ENCODE data around the gene PARP12.

The PARP12 gene

DNA sequence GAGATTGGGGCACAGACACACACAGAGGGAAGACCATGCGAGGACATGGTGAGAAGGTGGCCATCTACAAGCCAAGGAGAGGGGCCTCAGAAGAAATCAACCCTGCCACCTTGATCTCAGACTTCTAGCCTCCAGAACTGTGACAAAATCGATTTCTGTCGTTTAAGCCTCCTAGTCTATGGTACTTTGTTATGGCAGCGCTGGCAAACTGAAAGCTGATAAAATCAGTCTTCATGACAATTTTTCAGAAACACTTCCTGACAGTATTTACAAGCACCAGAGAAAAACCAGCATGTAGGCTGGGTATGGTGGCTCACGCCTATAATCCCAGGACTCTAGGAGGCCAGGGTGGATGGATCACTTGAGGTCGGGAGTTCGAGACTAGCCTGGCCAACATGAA is 4.2 kb downstream of the PARP12 start:
- H3K27me3 ChIP-seq (replicated peaks; ENCODE audit: control insufficient read depth, insufficient read depth, low read length): no peaks in the 10 kb centered on the region
- no peak for DNase-seq (ENCODE audit: low read depth)
- H3K9ac ChIP-seq (ENCODE audit: low read length): no peak overlapping the region
- no peaks in the 10 kb centered on the region for H3K9me3 ChIP-seq (ENCODE audit: control insufficient read depth, low read length)
- H3K4me3 ChIP-seq (ENCODE audit: low read length): no peak overlapping the region
- H3K36me3 ChIP-seq (ENCODE audit: control insufficient read depth, insufficient read depth, low read length, severe bottlenecking): peaks cover 11% of the 10 kb centered on the region
- H3K4me1 ChIP-seq (ENCODE audit: control insufficient read depth, insufficient read depth, low read length): peaks cover 24% of the 10 kb centered on the region

DNA sequence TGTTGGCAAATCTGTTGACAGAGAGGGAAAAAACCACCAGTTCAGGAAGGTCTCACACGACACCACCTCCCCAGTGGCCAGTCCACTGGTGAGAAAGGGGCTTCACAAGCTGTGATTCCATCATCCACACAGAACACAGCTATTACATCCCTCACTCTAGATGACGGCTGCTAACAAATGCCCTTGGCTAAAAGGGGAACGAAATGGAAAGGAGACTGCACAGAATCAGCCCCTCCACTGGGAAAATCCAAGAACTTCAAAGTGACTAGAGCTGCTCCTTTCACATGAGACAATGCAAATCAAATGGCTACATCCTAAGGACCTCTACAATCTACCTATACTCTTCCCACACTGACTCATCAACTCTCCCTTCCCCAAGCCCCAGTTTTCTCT is 5.6 kb downstream of the PARP12 start:
- Histone ChIP-seq H3K4me3 (ENCODE audit: low read length) (no peak overlapping the region), H3K9ac (ENCODE audit: low read length) (no peak overlapping the region), H3K36me3 (ENCODE audit: control insufficient read depth, insufficient read depth, low read length, severe bottlenecking) (peaks cover 13% of the 10 kb centered on the region), H3K27me3 (replicated peaks; ENCODE audit: control insufficient read depth, insufficient read depth, low read length) (no peaks in the 10 kb centered on the region), H3K4me1 (ENCODE audit: control insufficient read depth, insufficient read depth, low read length) (peaks cover 24% of the 10 kb centered on the region), H3K9me3 (ENCODE audit: control insufficient read depth, low read length) (no peaks in the 10 kb centered on the region)
- no peak for DNase-seq (ENCODE audit: low read depth)

DNA sequence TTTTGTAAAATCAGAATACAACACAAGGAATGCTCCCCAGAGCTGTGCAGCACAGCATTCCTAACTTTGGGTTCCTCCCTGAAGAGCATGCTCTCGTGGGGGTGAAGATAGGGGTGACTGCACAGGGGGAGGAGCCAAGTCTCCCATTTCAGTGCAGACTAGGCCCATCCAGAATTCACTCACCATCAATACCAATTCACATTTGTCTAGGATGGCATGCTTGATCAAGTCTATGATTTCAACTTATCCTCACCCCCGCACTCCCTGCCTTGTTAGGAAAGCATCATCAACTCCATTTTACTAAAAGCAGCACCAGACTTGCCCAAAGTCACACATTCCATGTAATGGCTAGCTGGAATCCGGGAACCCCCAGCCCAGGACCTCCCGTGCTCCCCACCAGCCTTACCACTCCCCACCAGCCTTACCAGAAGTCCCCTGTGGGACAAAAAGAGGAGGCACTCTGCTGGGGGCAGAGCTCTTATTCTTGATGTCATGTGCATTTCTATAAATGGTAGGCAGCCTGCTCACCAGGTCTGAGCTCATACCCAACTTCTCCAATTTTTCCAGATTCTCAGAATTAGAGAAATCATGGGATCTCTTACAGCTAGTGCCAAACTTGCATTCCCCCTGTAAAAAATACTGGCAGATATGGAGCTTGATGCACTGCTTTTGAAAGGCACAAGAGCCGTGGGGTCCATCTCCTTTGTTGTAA is 6.2 kb downstream of the PARP12 start:
- Histone ChIP-seq H3K36me3 (ENCODE audit: control insufficient read depth, insufficient read depth, low read length, severe bottlenecking) (peaks cover 13% of the 10 kb centered on the region), H3K9ac (ENCODE audit: low read length) (no peak overlapping the region), H3K4me1 (ENCODE audit: control insufficient read depth, insufficient read depth, low read length) (peaks cover 24% of the 10 kb centered on the region), H3K27me3 (replicated peaks; ENCODE audit: control insufficient read depth, insufficient read depth, low read length) (no peaks in the 10 kb centered on the region), H3K9me3 (ENCODE audit: control insufficient read depth, low read length) (no peaks in the 10 kb centered on the region), H3K4me3 (ENCODE audit: low read length) (no peak overlapping the region)
- no peak for DNase-seq (ENCODE audit: low read depth)

DNA sequence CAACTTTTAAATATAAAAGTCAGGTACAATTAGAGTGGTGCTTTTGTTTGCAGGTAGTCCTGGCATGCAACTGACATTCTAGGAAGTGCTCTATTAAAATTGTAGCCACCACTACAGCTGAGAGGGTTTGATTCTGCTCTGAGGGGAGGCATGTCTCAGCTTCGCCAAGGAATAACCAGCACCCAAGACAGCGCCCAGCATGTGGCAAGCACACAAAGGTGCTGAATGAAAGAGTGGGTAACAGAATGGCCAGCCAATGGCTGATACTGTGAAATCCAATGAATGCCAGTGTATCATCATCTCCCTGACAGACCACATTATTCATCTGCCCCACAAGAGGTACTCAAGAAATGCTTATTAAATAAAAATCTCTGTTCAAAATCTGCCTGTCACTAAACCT is 6.9 kb downstream of the PARP12 start:
- Histone ChIP-seq H3K4me1 (ENCODE audit: control insufficient read depth, insufficient read depth, low read length) (peaks cover 19% of the 10 kb centered on the region), H3K27me3 (replicated peaks; ENCODE audit: control insufficient read depth, insufficient read depth, low read length) (no peaks in the 10 kb centered on the region), H3K9me3 (ENCODE audit: control insufficient read depth, low read length) (no peaks in the 10 kb centered on the region), H3K9ac (ENCODE audit: low read length) (no peak overlapping the region), H3K36me3 (ENCODE audit: control insufficient read depth, insufficient read depth, low read length, severe bottlenecking) (peaks cover 13% of the 10 kb centered on the region), H3K4me3 (ENCODE audit: low read length) (no peak overlapping the region)
- DNase-seq (ENCODE audit: low read depth): no peak

DNA sequence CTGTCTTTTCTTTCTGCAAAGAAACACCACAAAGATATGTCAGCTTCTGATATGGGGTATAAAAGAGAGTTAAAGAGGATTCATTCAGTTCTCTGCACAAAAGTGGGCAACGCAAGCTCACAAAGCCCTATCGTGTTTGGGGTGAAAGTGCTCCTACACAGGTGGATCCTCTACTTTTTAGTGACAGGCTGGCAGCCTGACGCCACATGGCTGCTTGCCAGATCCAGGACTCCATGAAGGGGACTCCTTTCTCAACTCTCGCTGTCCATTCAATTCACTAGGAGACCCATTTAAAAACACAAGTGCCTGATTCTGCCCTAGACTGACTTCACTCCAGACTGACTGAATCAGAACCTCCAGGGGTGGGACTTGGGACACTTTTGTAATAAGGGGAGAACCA is 8.0 kb downstream of the PARP12 start:
- Histone ChIP-seq H3K9me3 (ENCODE audit: control insufficient read depth, low read length) (no peaks in the 10 kb centered on the region), H3K4me3 (ENCODE audit: low read length) (no peak overlapping the region), H3K9ac (ENCODE audit: low read length) (no peak overlapping the region), H3K36me3 (ENCODE audit: control insufficient read depth, insufficient read depth, low read length, severe bottlenecking) (peaks cover 13% of the 10 kb centered on the region), H3K27me3 (replicated peaks; ENCODE audit: control insufficient read depth, insufficient read depth, low read length) (no peaks in the 10 kb centered on the region), H3K4me1 (ENCODE audit: control insufficient read depth, insufficient read depth, low read length) (peaks cover 8% of the 10 kb centered on the region)
- no peak for DNase-seq (ENCODE audit: low read depth)

DNA sequence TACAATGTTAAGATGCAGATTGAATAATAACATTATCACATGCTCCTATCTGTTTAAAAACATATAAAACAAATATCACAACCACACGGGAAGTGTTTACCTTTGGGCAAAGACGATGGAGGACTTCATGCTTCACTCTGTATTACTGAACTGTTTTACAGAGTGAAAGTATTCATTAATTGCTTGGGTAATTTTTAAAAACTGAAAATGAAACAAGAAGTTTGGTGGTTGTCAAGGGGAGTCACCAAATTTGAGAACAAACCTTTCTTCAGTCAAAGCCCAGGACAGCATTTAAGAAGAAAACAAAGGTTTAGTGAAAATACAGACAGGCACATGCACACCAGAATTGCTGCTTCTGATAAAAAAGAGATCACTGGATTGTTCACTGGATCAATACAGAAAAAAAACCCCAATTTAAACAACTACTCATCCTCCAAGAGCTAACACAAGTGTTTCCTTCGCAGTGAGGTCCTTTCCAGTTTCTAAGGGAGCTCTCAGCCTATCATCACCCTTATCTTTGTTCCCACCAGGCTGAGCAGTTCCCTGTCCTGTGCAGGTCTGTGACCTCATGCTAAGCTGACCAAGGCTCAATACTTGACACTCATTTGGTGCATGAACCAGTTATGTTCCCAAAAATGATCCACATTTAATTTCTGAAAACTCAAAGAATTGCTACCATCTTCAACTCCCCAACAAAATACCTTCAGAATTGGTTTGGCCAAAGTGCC is 8.8 kb downstream of the PARP12 start:
- Histone ChIP-seq H3K9me3 (ENCODE audit: control insufficient read depth, low read length) (no peaks in the 10 kb centered on the region), H3K4me3 (ENCODE audit: low read length) (no peak overlapping the region), H3K36me3 (ENCODE audit: control insufficient read depth, insufficient read depth, low read length, severe bottlenecking) (peaks cover 13% of the 10 kb centered on the region), H3K9ac (ENCODE audit: low read length) (no peak overlapping the region), H3K27me3 (replicated peaks; ENCODE audit: control insufficient read depth, insufficient read depth, low read length) (no peaks in the 10 kb centered on the region), H3K4me1 (ENCODE audit: control insufficient read depth, insufficient read depth, low read length) (peaks cover 5% of the 10 kb centered on the region)
- no peak for DNase-seq (ENCODE audit: low read depth)

DNA sequence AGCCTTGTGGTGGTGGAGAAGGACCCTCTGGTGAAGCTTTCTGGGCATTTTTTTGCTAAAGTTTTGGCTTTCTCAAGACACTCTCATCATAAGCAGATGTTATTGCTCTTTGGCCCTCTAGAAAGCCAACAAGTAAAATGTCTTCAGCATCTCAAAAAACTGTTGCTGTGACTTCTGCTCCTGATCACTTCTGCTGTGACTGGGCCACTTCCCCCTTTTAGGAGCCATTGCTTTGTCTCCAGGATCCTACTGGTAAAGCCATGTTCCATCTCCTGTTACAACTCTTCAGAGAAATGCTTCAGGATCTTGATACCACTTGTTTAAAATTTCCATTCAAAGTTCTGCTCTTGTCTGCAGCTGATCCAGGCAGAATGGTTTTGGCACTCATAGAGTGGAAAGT is 10.9 kb downstream of the PARP12 start:
- Histone ChIP-seq H3K36me3 (ENCODE audit: control insufficient read depth, insufficient read depth, low read length, severe bottlenecking) (peaks cover 10% of the 10 kb centered on the region), H3K9me3 (ENCODE audit: control insufficient read depth, low read length) (no peaks in the 10 kb centered on the region), H3K9ac (ENCODE audit: low read length) (no peak overlapping the region), H3K4me3 (ENCODE audit: low read length) (no peak overlapping the region), H3K4me1 (ENCODE audit: control insufficient read depth, insufficient read depth, low read length) (peaks cover 4% of the 10 kb centered on the region), H3K27me3 (replicated peaks; ENCODE audit: control insufficient read depth, insufficient read depth, low read length) (no peaks in the 10 kb centered on the region)
- DNase-seq (ENCODE audit: low read depth): no peak

DNA sequence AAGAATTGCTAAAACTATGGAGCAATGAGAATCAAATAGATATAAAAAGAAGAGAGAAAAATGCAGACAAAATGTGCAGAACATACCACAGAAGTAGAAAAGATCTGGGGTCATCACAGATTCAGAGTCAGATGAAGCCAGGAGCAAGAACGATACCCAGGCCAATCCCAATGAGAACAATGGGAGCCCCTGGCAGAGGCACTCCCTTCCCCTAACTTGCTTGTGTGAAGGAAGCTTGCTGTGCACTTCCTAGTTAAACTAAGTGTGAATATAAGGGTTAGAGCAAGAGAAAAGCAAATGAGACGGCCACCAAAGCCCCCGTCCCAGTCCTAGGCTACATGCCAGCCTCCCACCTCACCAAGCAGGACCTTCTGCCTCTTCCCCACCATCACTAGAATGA is 12.7 kb downstream of the PARP12 start:
- Histone ChIP-seq H3K27me3 (replicated peaks; ENCODE audit: control insufficient read depth, insufficient read depth, low read length) (no peaks in the 10 kb centered on the region), H3K9ac (ENCODE audit: low read length) (no peak overlapping the region), H3K4me3 (ENCODE audit: low read length) (no peak overlapping the region), H3K9me3 (ENCODE audit: control insufficient read depth, low read length) (no peaks in the 10 kb centered on the region), H3K4me1 (ENCODE audit: control insufficient read depth, insufficient read depth, low read length) (peaks cover 13% of the 10 kb centered on the region), H3K36me3 (ENCODE audit: control insufficient read depth, insufficient read depth, low read length, severe bottlenecking) (peaks cover 18% of the 10 kb centered on the region)
- no peak for DNase-seq (ENCODE audit: low read depth)

DNA sequence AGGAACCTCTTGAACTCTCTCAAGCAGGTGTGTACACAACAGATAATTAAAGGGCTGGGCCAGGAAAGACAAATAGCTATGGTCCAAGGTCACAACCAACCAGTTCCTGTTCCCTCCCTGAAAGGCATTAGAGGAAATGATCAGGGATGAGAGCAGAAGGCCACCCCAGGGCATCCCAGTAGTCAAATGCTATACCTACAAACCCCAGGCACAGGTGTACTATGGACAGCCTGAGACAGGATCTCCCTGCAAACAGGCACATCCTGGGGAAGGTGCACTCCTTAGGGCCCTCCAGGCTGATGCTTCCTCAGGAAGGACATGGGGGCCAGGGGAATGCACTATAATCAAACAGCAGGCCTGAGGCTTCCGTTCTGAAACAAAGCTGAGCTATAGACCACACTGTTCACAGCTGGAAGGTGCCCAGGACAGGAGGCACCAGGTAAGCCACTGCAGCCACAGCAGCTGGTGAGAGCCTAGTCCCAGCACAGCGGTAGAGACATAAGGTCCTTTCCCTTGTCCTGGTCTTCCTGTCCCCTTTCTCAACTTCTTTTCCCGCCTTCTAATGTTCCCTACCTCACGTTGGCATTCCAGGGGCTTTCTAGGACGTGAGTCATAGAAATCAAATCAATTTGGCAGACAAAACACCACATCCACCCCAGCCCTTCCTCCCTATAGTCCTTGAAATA is 13.3 kb downstream of the PARP12 start:
- Histone ChIP-seq H3K9ac (ENCODE audit: low read length) (no peak overlapping the region), H3K4me3 (ENCODE audit: low read length) (no peak overlapping the region), H3K27me3 (replicated peaks; ENCODE audit: control insufficient read depth, insufficient read depth, low read length) (no peaks in the 10 kb centered on the region), H3K36me3 (ENCODE audit: control insufficient read depth, insufficient read depth, low read length, severe bottlenecking) (peaks cover 18% of the 10 kb centered on the region), H3K4me1 (ENCODE audit: control insufficient read depth, insufficient read depth, low read length) (peaks cover 13% of the 10 kb centered on the region), H3K9me3 (ENCODE audit: control insufficient read depth, low read length) (no peaks in the 10 kb centered on the region)
- no peak for DNase-seq (ENCODE audit: low read depth)

DNA sequence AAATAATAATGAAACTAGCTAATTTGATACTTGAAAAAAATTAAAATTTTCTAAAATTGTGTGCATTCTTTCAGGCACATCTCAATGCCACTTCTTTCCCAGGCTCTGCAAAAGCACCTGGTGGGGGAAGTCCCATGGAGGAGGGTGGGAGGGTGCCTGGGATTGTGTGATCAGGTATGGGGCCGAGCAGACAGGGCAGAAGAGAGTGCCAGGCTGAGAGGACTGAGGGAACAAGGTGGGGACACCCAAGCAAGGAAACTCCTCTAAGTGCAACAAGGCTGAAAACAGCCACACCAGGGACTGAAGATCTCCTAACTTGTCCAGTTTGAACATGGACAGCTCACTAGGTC is 13.8 kb downstream of the PARP12 start:
- Histone ChIP-seq H3K9me3 (ENCODE audit: control insufficient read depth, low read length) (no peaks in the 10 kb centered on the region), H3K36me3 (ENCODE audit: control insufficient read depth, insufficient read depth, low read length, severe bottlenecking) (peaks cover 14% of the 10 kb centered on the region), H3K4me1 (ENCODE audit: control insufficient read depth, insufficient read depth, low read length) (peaks cover 13% of the 10 kb centered on the region), H3K27me3 (replicated peaks; ENCODE audit: control insufficient read depth, insufficient read depth, low read length) (no peaks in the 10 kb centered on the region), H3K4me3 (ENCODE audit: low read length) (no peak overlapping the region), H3K9ac (ENCODE audit: low read length) (no peak overlapping the region)
- no peak for DNase-seq (ENCODE audit: low read depth)

DNA sequence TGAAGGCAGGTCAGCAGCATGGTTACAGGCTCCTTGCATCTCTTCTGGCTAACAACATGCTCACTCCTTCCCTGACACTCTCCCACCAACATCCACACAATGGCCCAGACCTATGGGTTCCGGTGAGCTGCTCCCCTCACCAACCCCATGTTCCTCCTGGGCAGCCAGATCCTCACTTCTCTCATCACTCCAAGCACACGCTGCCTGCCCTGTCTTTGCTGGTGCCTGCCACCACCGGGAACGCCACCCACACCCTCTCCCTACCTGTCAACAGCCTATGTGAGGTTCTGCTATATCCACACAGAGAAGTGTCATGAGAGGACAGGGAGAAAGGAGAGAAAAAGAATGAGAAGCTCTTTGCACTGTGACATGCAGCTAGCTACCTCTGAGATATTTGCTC is 14.6 kb downstream of the PARP12 start:
- no peak overlapping the region for H3K4me3 ChIP-seq (ENCODE audit: low read length)

More for the DNA sequence above, 14.6 kb downstream of the PARP12 start:
- peaks cover 13% of the 10 kb centered on the region for H3K4me1 ChIP-seq (ENCODE audit: control insufficient read depth, insufficient read depth, low read length)
- no peak for DNase-seq (ENCODE audit: low read depth)
- H3K27me3 ChIP-seq (replicated peaks; ENCODE audit: control insufficient read depth, insufficient read depth, low read length): no peaks in the 10 kb centered on the region
- H3K9ac ChIP-seq (ENCODE audit: low read length): no peak overlapping the region
- peaks cover 10% of the 10 kb centered on the region for H3K36me3 ChIP-seq (ENCODE audit: control insufficient read depth, insufficient read depth, low read length, severe bottlenecking)
- no peaks in the 10 kb centered on the region for H3K9me3 ChIP-seq (ENCODE audit: control insufficient read depth, low read length)
